Gastrocnemius medialis (tissue), 4 donors: ENCODE results near the gene ANKRD2. TPM values are rescaled to one million over a fixed set of nuclear protein-coding genes. Genes with fewer than 3 reads are reported as not detected.
"Not testable (repeated sequence)": the region's sequence is repeated elsewhere in the genome, so short reads cannot be mapped to it uniquely, and the experiment has no call there.

ENCODE experiments used
- ATAC-seq, 2 donors: fragments of 150-250 bp; one replicate each; pipeline ENCODE4 v1.9.1; 2016
- DNase-seq, 2 donors: peaks; one replicate each; pipeline ENCODE4 v3.0.0-alpha.2; 2019
- H3K27ac ChIP-seq, 4 donors: fragments of 200-600 bp; sonication (generic); 1 replicate in 1 of 4; 2 replicates in 3 of 4; pipeline ENCODE4 v1.5.1; 2016 to 2018; ENCODE audit warnings: mild to moderate bottlenecking in 2 of 4, moderate library complexity in 1 of 4
- H3K27me3 ChIP-seq, 3 donors: fragments of 200-600 bp; sonication (generic) in 2 of 3; 1 replicate in 1 of 3; 2 replicates in 2 of 3; pipeline versions ENCODE4 v1.5.1 to v1.6.0; 2016 to 2019; ENCODE audit warnings: mild to moderate bottlenecking in 1 of 3, moderate library complexity in 1 of 3
- H3K36me3 ChIP-seq, 2 donors: fragments of 200-600 bp; sonication (generic) in 1 of 2; one replicate each; pipeline ENCODE4 v1.5.1; 2017 to 2018
- H3K4me1 ChIP-seq, 2 donors: fragments of 200-600 bp; sonication (generic) in 1 of 2; one replicate each; pipeline ENCODE4 v1.5.1; 2016 to 2017; ENCODE audit warnings: mild to moderate bottlenecking in 2 of 2
- H3K4me3 ChIP-seq, 4 donors: fragments of 200-600 bp; sonication (generic) in 3 of 4; 1 replicate in 1 of 4; 2 replicates in 3 of 4; pipeline ENCODE4 v1.5.1; 2016 to 2019; ENCODE audit warnings: mild to moderate bottlenecking in 2 of 4
- H3K9me3 ChIP-seq, 3 donors: fragments of 200-600 bp; sonication (generic) in 2 of 3; 1 replicate in 1 of 3; 2 replicates in 2 of 3; pipeline ENCODE4 v1.5.1; 2016 to 2019
- POLR2A ChIP-seq, 2 donors: fragments of 450-650 bp; IDR thresholded peaks; one replicate each; pipeline ENCODE4 v1.6.1; 2017; ENCODE audit warnings: antibody characterized with exemption in 2 of 2, mild to moderate bottlenecking in 2 of 2, moderate library complexity in 2 of 2
- in situ Hi-C, 4 donors: fragments of 200-750 bp; cut with MboI; loops; one replicate each; pipeline versions ENCODE4 v1.15.0 to v1.8.0; 2017; ENCODE audit warnings: low sequenced_read_pairs in 4 of 4
- intact Hi-C: fragments of 100-400 bp; cut with DNase I; formaldehyde crosslinking; loops from one replicate; pipeline ENCODE4 v1.15.1; 2023; ENCODE audit warnings: low total_unique reads
- total RNA-seq, 4 donors: library from RNA; depleted of rRNA; stranded (reverse); fragments of >200 nt; gene quantifications; one replicate each; pipeline versions ENCODE4 v1.1.0 to v1.2.3, GENCODE V29; 2016
- TF ChIP-seq, protein P1 (sequence below), 5 experiments: fragments of 450-650 bp in 3 of 5; fragments of 200-600 bp in 2 of 5; sonication (generic) in 2 of 5; IDR thresholded peaks in 4 of 5; conservative IDR thresholded peaks in 1 of 5; 1 replicate in 4 of 5; 2 replicates in 1 of 5; pipeline ENCODE4 v1.5.1; 2016 to 2019; ENCODE audit warnings: antibody characterized with exemption in 5 of 5, mild to moderate bottlenecking in 3 of 5, moderate library complexity in 3 of 5

ANKRD2 gene
- total RNA-seq, 4 donors from 2014 or later, result 105 to 1,024 (median 853) TPM

GRCh38 chr10:97560731-97561381 is 11.7 kb upstream of the ANKRD2 start:
- peaks cover 18% of the 10 kb centered on the region in 2 donors for H3K4me1 ChIP-seq
- H3K27me3 ChIP-seq, in situ Hi-C loops, H3K36me3 ChIP-seq, H3K9me3 ChIP-seq, intact Hi-C loops: not testable (repeated sequence)
- peak; percentile 54 to 81 for DNase-seq
- ATAC-seq, result peak; percentile 89 to 98
- H3K4me3 ChIP-seq, result peak overlapping the region; percentile 20 to 48 (median 30)
- H3K27ac ChIP-seq, result peak overlapping the region; percentile 62 to 80 (median 73)

DNA sequence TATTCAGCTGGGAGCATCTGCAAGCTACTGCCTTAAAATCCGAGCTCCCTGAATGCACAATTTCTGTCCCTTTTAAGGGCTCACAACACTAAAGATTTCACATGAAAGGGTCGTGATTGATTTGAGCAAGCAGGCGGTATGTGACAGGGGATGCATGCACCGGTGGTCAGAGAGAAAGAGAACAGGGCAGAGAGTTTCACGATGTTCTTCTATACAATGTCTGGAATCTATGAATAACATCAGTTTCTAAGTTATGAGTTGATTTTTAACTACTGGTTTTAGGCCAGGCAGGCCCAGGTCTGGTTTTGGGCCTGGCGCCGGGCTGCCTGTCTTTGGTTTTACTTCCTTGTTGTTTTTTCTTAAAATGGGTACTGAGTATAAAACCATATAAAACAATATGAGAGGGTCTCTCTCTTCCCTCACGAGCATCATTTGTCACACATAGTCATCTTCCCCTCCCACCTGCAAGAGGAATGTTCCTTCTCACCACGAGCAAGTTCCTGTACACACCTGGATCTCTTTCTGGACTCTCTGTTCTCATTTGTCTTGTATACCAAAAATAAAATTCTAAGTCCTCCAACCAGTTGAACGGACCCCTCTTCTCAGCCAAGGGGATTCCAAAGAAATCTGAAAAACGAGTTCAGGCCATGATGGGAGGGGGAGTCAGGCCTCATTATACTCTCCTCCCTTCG is 11.0 kb upstream of the ANKRD2 start:
- in situ Hi-C loops, H3K36me3 ChIP-seq, ATAC-seq, H3K27me3 ChIP-seq, intact Hi-C loops, DNase-seq, H3K9me3 ChIP-seq: not testable (repeated sequence)
- Histone ChIP-seq H3K4me1 (peaks cover 18% of the 10 kb centered on the region in 2 donors), H3K4me3 (peak overlapping the region in 2 of 4 donors; percentile 28 to 48), H3K27ac (peak overlapping the region; percentile 62 to 80 (median 73))

GRCh38 chr10:97562329-97562728 is 10.2 kb upstream of the ANKRD2 start:
- H3K27me3 ChIP-seq, DNase-seq, ATAC-seq, H3K36me3 ChIP-seq, H3K27ac ChIP-seq, in situ Hi-C loops, intact Hi-C loops, H3K9me3 ChIP-seq, H3K4me3 ChIP-seq: not testable (repeated sequence)
- H3K4me1 ChIP-seq, result peaks cover 18% of the 10 kb centered on the region in 2 donors

DNA sequence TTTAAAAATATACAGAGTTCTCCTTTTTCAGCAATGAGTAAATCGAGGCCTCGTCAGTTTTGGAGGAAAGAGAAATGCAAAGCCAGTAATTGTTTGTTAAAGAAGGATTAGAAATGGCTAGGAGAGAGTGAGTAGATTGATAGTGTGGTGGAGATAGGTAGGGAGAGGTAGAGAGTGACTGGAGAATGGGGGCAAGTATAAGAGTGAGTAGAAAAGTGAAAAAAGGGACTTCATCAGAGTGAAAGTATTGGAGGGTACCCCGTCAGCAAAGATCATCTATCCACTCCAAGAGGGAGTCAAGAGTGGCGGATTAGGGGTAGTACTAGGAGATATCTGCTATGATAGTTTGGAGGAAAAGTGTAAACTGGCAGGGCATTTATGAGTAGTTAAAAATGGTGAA is 9.2 kb upstream of the ANKRD2 start:
- ATAC-seq, result no peak
- no peak for DNase-seq

GRCh38 chr10:97564776-97565175 is 7.8 kb upstream of the ANKRD2 start:
- Histone ChIP-seq H3K9me3 (no peaks in the 10 kb centered on the region), H3K27me3 (no peaks in the 10 kb centered on the region), H3K4me1 (peaks cover 19 to 23% of the 10 kb centered on the region in 2 donors), H3K27ac (no peak overlapping the region), H3K4me3 (no peak overlapping the region), H3K36me3 (peaks cover 0 to 12% of the 10 kb centered on the region in 2 donors)
- TF ChIP-seq, protein P1, sequence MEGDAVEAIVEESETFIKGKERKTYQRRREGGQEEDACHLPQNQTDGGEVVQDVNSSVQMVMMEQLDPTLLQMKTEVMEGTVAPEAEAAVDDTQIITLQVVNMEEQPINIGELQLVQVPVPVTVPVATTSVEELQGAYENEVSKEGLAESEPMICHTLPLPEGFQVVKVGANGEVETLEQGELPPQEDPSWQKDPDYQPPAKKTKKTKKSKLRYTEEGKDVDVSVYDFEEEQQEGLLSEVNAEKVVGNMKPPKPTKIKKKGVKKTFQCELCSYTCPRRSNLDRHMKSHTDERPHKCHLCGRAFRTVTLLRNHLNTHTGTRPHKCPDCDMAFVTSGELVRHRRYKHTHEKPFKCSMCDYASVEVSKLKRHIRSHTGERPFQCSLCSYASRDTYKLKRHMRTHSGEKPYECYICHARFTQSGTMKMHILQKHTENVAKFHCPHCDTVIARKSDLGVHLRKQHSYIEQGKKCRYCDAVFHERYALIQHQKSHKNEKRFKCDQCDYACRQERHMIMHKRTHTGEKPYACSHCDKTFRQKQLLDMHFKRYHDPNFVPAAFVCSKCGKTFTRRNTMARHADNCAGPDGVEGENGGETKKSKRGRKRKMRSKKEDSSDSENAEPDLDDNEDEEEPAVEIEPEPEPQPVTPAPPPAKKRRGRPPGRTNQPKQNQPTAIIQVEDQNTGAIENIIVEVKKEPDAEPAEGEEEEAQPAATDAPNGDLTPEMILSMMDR (IDR thresholded peaks at IDR 0.05 in 4 of 5, conservative IDR thresholded peaks at IDR 0.05 in 1 of 5), result no peak
- no peak for TF ChIP-seq POLR2A (IDR thresholded peaks at IDR 0.05)
- intact Hi-C loops, result no loop called here
- no peak for DNase-seq
- no peak for ATAC-seq
- in situ Hi-C loops, result no loop called here

More for the DNA sequence above, 9.2 kb upstream of the ANKRD2 start:
- Histone ChIP-seq H3K4me3 (no peak overlapping the region), H3K27me3 (no peaks in the 10 kb centered on the region), H3K27ac (no peak overlapping the region), H3K4me1 (peaks cover 18% of the 10 kb centered on the region in 2 donors), H3K36me3 (no peaks in the 10 kb centered on the region), H3K9me3 (no peaks in the 10 kb centered on the region)
- in situ Hi-C loops (no loop called here), intact Hi-C loops (no loop called here)
- TF ChIP-seq POLR2A (IDR thresholded peaks at IDR 0.05), result no peak
- TF ChIP-seq, protein P1 (IDR thresholded peaks at IDR 0.05 in 4 of 5, conservative IDR thresholded peaks at IDR 0.05 in 1 of 5), result no peak

GRCh38 chr10:97566336-97566996 is 6.1 kb upstream of the ANKRD2 start:
- H3K4me3 ChIP-seq, result no peak overlapping the region
- peaks cover 21 to 23% of the 10 kb centered on the region in 2 donors for H3K4me1 ChIP-seq
- no peak overlapping the region for H3K27ac ChIP-seq
- TF ChIP-seq POLR2A (IDR thresholded peaks at IDR 0.05), result no peak
- TF ChIP-seq, protein P1 (IDR thresholded peaks at IDR 0.05 in 4 of 5, conservative IDR thresholded peaks at IDR 0.05 in 1 of 5), result no peak
- no peaks in the 10 kb centered on the region for H3K9me3 ChIP-seq
- intact Hi-C loops, result no loop called here
- H3K27me3 ChIP-seq, result no peaks in the 10 kb centered on the region
- in situ Hi-C loops, result no loop called here
- DNase-seq (no peak), ATAC-seq (no peak)
- H3K36me3 ChIP-seq, result peaks cover 0 to 12% of the 10 kb centered on the region in 2 donors
